Muscle layer of colon (tissue), 2 donors: ENCODE measurements around the gene GAPDHS.

ENCODE experiments used
- H3K27ac ChIP-seq: one replicate; pipeline ENCODE4 v1.7.0; 2013; ENCODE audit warnings: low read depth, mild to moderate bottlenecking, low read length, moderate library complexity
- H3K27me3 ChIP-seq, 2 donors: one replicate each; pipeline ENCODE4 v1.7.0; 2013; ENCODE audit warnings: low read length in 2 of 2, mild to moderate bottlenecking in 2 of 2; ENCODE audit not compliant: insufficient read depth in 2 of 2, control insufficient read depth in 1 of 2
- H3K36me3 ChIP-seq: one replicate; pipeline ENCODE4 v1.7.0; 2013; ENCODE audit warnings: mild to moderate bottlenecking, low read length; ENCODE audit not compliant: insufficient read depth
- H3K4me1 ChIP-seq: one replicate; pipeline ENCODE4 v1.7.0; 2013; ENCODE audit warnings: mild to moderate bottlenecking, low read length; ENCODE audit not compliant: insufficient read depth
- H3K4me3 ChIP-seq, 2 donors: one replicate each; pipeline ENCODE4 v1.7.0; 2013; ENCODE audit warnings: low read length in 2 of 2, low read depth in 1 of 2, mild to moderate bottlenecking in 1 of 2, moderate library complexity in 1 of 2
- H3K9ac ChIP-seq: one replicate; pipeline ENCODE4 v1.7.0; 2013; ENCODE audit warnings: low read length
- H3K9me3 ChIP-seq: one replicate; pipeline ENCODE4 v1.7.0; 2013; ENCODE audit warnings: mild to moderate bottlenecking, low read length
- donor health status: abdominal sarcoma.
- donor health status: Adenocarcinoma of cecum.

GAPDHS gene

GRCh38 chr19:35543280-35544109 lies 10.2 kb downstream of the GAPDHS start:
- no peaks in the 10 kb centered on the region for H3K36me3 ChIP-seq
- H3K4me1 ChIP-seq: peaks cover 22% of the 10 kb centered on the region
- no peak overlapping the region for H3K27ac ChIP-seq
- H3K9me3 ChIP-seq: no peaks in the 10 kb centered on the region
- no peak overlapping the region for H3K9ac ChIP-seq
- no peak overlapping the region for H3K4me3 ChIP-seq
- H3K27me3 ChIP-seq: no peaks in the 10 kb centered on the region

- no peaks in the 10 kb centered on the region for H3K36me3 ChIP-seq
- no peaks in the 10 kb centered on the region for H3K9me3 ChIP-seq
- H3K9ac ChIP-seq: peak overlapping the region; percentile 83
- peak overlapping the region; percentile 87 to 95 for H3K4me3 ChIP-seq
- H3K27ac ChIP-seq: no peak overlapping the region
- H3K4me1 ChIP-seq: peaks cover 22% of the 10 kb centered on the region
- no peaks in the 10 kb centered on the region for H3K27me3 ChIP-seq
Observed at GRCh38 chr19:35544110-35544802, 11.0 kb downstream of the GAPDHS start.

- peaks cover 22% of the 10 kb centered on the region for H3K4me1 ChIP-seq
Observed at GRCh38 chr19:35545001-35545854, 12.0 kb downstream of the GAPDHS start, which contains the start of gene TMEM147. Gene TMEM147 (plus strand): TSS chr19:35545626. CDS start chr19:35545740, 114 bp downstream.

GRCh38 chr19:35545855-35546381 lies 12.7 kb downstream of the GAPDHS start:
- H3K27me3 ChIP-seq: no peaks in the 10 kb centered on the region
- H3K9ac ChIP-seq: peak overlapping the region; percentile 78
- H3K4me1 ChIP-seq: peaks cover 22% of the 10 kb centered on the region
- no peaks in the 10 kb centered on the region for H3K36me3 ChIP-seq
- peak overlapping the region; percentile 87 to 95 for H3K4me3 ChIP-seq
- H3K27ac ChIP-seq: peak overlapping the region; percentile 94
- H3K9me3 ChIP-seq: no peaks in the 10 kb centered on the region

More at GRCh38 chr19:35545001-35545854, 12.0 kb downstream of the GAPDHS start, which contains the start of gene TMEM147:
- Histone ChIP-seq H3K9ac (peak within 1 kb of the TSS; percentile 83), H3K9me3 (no peaks in the 10 kb centered on the region), H3K4me3 (peak within 1 kb of the TSS; percentile 87 to 95), H3K27ac (peak within 1 kb of the TSS; percentile 94), H3K36me3 (no peaks in the 10 kb centered on the region), H3K27me3 (no peaks in the 10 kb centered on the region)

- Histone ChIP-seq H3K9me3 (no peaks in the 10 kb centered on the region), H3K27ac (peak overlapping the region; percentile 94), H3K27me3 (no peaks in the 10 kb centered on the region), H3K4me1 (peaks cover 22% of the 10 kb centered on the region), H3K4me3 (peak overlapping the region in 1 of 2 donors; percentile 87), H3K9ac (peak overlapping the region; percentile 78), H3K36me3 (no peaks in the 10 kb centered on the region)
Observed at GRCh38 chr19:35546532-35546931, 13.3 kb downstream of the GAPDHS start.

GRCh38 chr19:35549174-35549788 lies 16.0 kb downstream of the GAPDHS start:
- H3K27me3 ChIP-seq: no peaks in the 10 kb centered on the region
- no peaks in the 10 kb centered on the region for H3K9me3 ChIP-seq
- H3K27ac ChIP-seq: no peak overlapping the region
- no peak overlapping the region for H3K4me3 ChIP-seq
- peaks cover 18% of the 10 kb centered on the region for H3K4me1 ChIP-seq
- no peaks in the 10 kb centered on the region for H3K36me3 ChIP-seq
- no peak overlapping the region for H3K9ac ChIP-seq

GRCh38 chr19:35549879-35550523 lies 16.7 kb downstream of the GAPDHS start:
- Histone ChIP-seq H3K36me3 (no peaks in the 10 kb centered on the region), H3K27ac (no peak overlapping the region), H3K27me3 (no peaks in the 10 kb centered on the region), H3K4me1 (peaks cover 14% of the 10 kb centered on the region), H3K9ac (no peak overlapping the region), H3K9me3 (no peaks in the 10 kb centered on the region), H3K4me3 (no peak overlapping the region)

GRCh38 chr19:35551091-35551810 lies 18.0 kb downstream of the GAPDHS start:
- no peak overlapping the region for H3K9ac ChIP-seq
- no peaks in the 10 kb centered on the region for H3K9me3 ChIP-seq
- no peak overlapping the region for H3K4me3 ChIP-seq
- no peaks in the 10 kb centered on the region for H3K36me3 ChIP-seq
- H3K4me1 ChIP-seq: peaks cover 10% of the 10 kb centered on the region
- no peak overlapping the region for H3K27ac ChIP-seq
- H3K27me3 ChIP-seq: peaks cover 0 to 5% of the 10 kb centered on the region in 2 donors

- Histone ChIP-seq H3K4me3 (no peak overlapping the region), H3K4me1 (no peaks in the 10 kb centered on the region), H3K9me3 (no peaks in the 10 kb centered on the region), H3K9ac (no peak overlapping the region), H3K27ac (no peak overlapping the region), H3K36me3 (no peaks in the 10 kb centered on the region), H3K27me3 (peaks cover 0 to 13% of the 10 kb centered on the region in 2 donors)
Observed at GRCh38 chr19:35552534-35553384, 19.5 kb downstream of the GAPDHS start.
